ENCODE data around the gene DTNA.

GRCh38 chr18:34871435-34871834, 161.3 kb downstream of the DTNA start:
- TF ChIP-seq, protein P1, sequence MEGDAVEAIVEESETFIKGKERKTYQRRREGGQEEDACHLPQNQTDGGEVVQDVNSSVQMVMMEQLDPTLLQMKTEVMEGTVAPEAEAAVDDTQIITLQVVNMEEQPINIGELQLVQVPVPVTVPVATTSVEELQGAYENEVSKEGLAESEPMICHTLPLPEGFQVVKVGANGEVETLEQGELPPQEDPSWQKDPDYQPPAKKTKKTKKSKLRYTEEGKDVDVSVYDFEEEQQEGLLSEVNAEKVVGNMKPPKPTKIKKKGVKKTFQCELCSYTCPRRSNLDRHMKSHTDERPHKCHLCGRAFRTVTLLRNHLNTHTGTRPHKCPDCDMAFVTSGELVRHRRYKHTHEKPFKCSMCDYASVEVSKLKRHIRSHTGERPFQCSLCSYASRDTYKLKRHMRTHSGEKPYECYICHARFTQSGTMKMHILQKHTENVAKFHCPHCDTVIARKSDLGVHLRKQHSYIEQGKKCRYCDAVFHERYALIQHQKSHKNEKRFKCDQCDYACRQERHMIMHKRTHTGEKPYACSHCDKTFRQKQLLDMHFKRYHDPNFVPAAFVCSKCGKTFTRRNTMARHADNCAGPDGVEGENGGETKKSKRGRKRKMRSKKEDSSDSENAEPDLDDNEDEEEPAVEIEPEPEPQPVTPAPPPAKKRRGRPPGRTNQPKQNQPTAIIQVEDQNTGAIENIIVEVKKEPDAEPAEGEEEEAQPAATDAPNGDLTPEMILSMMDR (conservative IDR thresholded peaks at IDR 0.05 in 1 of 2, IDR thresholded peaks at IDR 0.05 in 1 of 2; ENCODE audit: low read depth in 1 of 2, low read length in 2 of 2): no peak
- no peak for TF ChIP-seq EZH2 (IDR thresholded peaks at IDR 0.05; ENCODE audit: low read length, missing control alignments)

All from fibroblast of lung (primary cell).